Suprapubic skin (tissue), 4 donors: ENCODE data around the gene ROBO4. TPM values are rescaled to one million over a fixed set of nuclear protein-coding genes. Genes with fewer than 3 reads are reported as not detected.

ENCODE experiments used
- DNase-seq, 2 donors: peaks; one replicate each; pipeline ENCODE4 v3.0.0-alpha.2; 2019; ENCODE audit warnings: low spot score in 2 of 2
- H3K27ac ChIP-seq: fragments of 200-600 bp; sonication (generic); one replicate; pipeline ENCODE4 v1.5.1; 2019
- H3K27me3 ChIP-seq: fragments of 200-600 bp; sonication (generic); one replicate; pipeline ENCODE4 v1.5.1; 2019
- H3K36me3 ChIP-seq: fragments of 200-600 bp; sonication (generic); one replicate; pipeline ENCODE4 v1.5.1; 2019
- H3K4me1 ChIP-seq: fragments of 200-600 bp; sonication (generic); one replicate; pipeline ENCODE4 v1.5.1; 2019
- H3K4me3 ChIP-seq: fragments of 200-600 bp; sonication (generic); one replicate; pipeline ENCODE4 v1.5.1; 2019; ENCODE audit warnings: mild to moderate bottlenecking
- H3K9me3 ChIP-seq: fragments of 200-600 bp; sonication (generic); one replicate; pipeline ENCODE4 v1.5.1; 2019
- EP300 ChIP-seq: sonication (generic); formaldehyde crosslinking; IDR thresholded peaks from one replicate; pipeline ENCODE4 v1.6.1; 2017; ENCODE audit warnings: antibody characterized with exemption
- POLR2A ChIP-seq, 2 donors: fragments of 450-650 bp; IDR thresholded peaks; one replicate each; pipeline ENCODE4 v1.6.1; 2017; ENCODE audit warnings: antibody characterized with exemption in 2 of 2, mild to moderate bottlenecking in 2 of 2, moderate library complexity in 2 of 2
- POLR2AphosphoS5 ChIP-seq, 3 donors: sonication (generic); formaldehyde crosslinking; IDR thresholded peaks; one replicate each; pipeline ENCODE4 v1.6.1; 2017; ENCODE audit warnings: antibody characterized with exemption in 3 of 3
- WGBS: methylation state at CpG from one replicate; pipeline ENCODE4 v1.1.5; 2018; 5-methylcytosine and 5-hydroxymethylcytosine counted together
- total RNA-seq, 4 donors: library from RNA; depleted of rRNA; stranded (reverse); fragments of >200 nt; gene quantifications; one replicate each; pipeline ENCODE4 v1.1.0, GENCODE V29; 2016
- TF ChIP-seq, protein P1 (sequence below), 2 donors: fragments of 200-600 bp in 1 of 2; fragments of 450-650 bp in 1 of 2; sonication (generic) in 1 of 2; IDR thresholded peaks; one replicate each; pipeline ENCODE4 v1.5.1; 2016 to 2019; ENCODE audit warnings: antibody characterized with exemption in 2 of 2, mild to moderate bottlenecking in 1 of 2, moderate library complexity in 1 of 2

Gene ROBO4
- total RNA-seq, 4 donors from 2014 or later = 2.5 to 18.7 (median 9.6) TPM

- H3K36me3 ChIP-seq = no peaks in the 10 kb centered on the region
- no peak for DNase-seq
- no peak for TF ChIP-seq POLR2AphosphoS5 (IDR thresholded peaks at IDR 0.05)
- TF ChIP-seq, protein P1, sequence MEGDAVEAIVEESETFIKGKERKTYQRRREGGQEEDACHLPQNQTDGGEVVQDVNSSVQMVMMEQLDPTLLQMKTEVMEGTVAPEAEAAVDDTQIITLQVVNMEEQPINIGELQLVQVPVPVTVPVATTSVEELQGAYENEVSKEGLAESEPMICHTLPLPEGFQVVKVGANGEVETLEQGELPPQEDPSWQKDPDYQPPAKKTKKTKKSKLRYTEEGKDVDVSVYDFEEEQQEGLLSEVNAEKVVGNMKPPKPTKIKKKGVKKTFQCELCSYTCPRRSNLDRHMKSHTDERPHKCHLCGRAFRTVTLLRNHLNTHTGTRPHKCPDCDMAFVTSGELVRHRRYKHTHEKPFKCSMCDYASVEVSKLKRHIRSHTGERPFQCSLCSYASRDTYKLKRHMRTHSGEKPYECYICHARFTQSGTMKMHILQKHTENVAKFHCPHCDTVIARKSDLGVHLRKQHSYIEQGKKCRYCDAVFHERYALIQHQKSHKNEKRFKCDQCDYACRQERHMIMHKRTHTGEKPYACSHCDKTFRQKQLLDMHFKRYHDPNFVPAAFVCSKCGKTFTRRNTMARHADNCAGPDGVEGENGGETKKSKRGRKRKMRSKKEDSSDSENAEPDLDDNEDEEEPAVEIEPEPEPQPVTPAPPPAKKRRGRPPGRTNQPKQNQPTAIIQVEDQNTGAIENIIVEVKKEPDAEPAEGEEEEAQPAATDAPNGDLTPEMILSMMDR (IDR thresholded peaks at IDR 0.05) = no peak
- no peak for TF ChIP-seq POLR2A (IDR thresholded peaks at IDR 0.05)
- TF ChIP-seq EP300 = no peak
- H3K27me3 ChIP-seq = peaks cover 77% of the 10 kb centered on the region
- no peak overlapping the region for H3K4me3 ChIP-seq
- no peak overlapping the region for H3K27ac ChIP-seq
- 70% methylated on average over 1 of the region's 1 CpG for WGBS
- no peaks in the 10 kb centered on the region for H3K9me3 ChIP-seq
- H3K4me1 ChIP-seq = peaks cover 22% of the 10 kb centered on the region
These were observed 57.0 kb downstream of the ROBO4 start for GRCh38 chr11:124840666-124841065.

- H3K36me3 ChIP-seq = no peaks in the 10 kb centered on the region
- peaks cover 75% of the 10 kb centered on the region for H3K27me3 ChIP-seq
- no peaks in the 10 kb centered on the region for H3K9me3 ChIP-seq
- no peak overlapping the region for H3K27ac ChIP-seq
- H3K4me3 ChIP-seq = peak overlapping the region; percentile 43
- WGBS = 15% methylated on average over 18 of the region's 20 CpGs
- no peak for TF ChIP-seq POLR2A (IDR thresholded peaks at IDR 0.05)
- TF ChIP-seq EP300 = no peak
- no peak for TF ChIP-seq POLR2AphosphoS5 (IDR thresholded peaks at IDR 0.05)
- TF ChIP-seq, protein P1 (IDR thresholded peaks at IDR 0.05) = no peak
- peaks cover 22% of the 10 kb centered on the region for H3K4me1 ChIP-seq
- no peak for DNase-seq
These were observed 57.6 kb downstream of the ROBO4 start for GRCh38 chr11:124839972-124840621.

DNA sequence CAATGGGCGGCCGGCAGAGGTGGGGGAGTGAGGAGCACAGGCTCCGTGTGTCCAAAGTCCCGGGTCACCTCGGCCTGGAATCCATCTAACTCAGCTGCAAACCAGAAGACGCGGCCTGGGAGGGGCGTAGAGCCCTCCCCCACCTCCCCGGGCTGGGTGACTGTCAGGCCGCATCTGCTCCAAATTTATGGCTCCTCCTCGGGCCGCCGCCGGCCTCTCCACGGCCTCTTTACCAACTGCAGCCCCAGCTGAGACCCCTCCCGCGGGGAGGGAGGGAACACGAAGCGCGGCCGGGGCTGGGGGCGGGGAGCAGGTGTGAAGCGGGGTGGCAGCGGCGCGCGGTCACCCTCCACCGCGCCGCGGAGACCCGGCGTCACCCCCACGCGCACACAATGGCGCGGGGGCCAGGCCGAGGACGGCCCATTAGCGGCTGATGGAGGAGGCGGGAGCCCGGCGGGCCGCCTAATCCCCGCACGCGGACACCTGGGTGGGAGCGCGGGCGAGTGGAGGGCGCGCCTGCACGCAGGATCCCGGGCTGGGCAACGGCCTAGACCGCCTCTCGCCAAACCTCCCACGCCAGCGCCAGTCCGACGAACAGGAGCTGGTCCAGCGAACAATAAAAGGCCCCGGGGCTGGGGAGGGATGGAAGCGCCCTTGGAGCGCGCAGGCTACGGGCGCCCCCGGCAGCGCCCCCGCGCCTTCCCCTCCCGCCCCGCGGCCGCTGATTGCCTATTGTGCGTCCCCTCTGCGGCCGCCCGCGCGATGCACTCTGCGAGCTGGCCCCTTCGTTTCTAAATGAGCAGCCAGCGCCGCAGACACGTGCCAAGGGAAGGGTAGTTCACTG is 58.3 kb downstream of the ROBO4 start:
- no peak for TF ChIP-seq POLR2A (IDR thresholded peaks at IDR 0.05)
- TF ChIP-seq EP300 = no peak
- TF ChIP-seq, protein P1 (IDR thresholded peaks at IDR 0.05) = no peak
- no peak for TF ChIP-seq POLR2AphosphoS5 (IDR thresholded peaks at IDR 0.05)
- Histone ChIP-seq H3K27me3 (peaks cover 69% of the 10 kb centered on the region), H3K27ac (no peak overlapping the region), H3K9me3 (no peaks in the 10 kb centered on the region), H3K4me3 (peak overlapping the region; percentile 43), H3K4me1 (peaks cover 22% of the 10 kb centered on the region), H3K36me3 (no peaks in the 10 kb centered on the region)
- 25% methylated on average over 2 of the region's 87 CpGs for WGBS
- no peak for DNase-seq

GRCh38 chr11:124838805-124839127 is 58.9 kb downstream of the ROBO4 start:
- WGBS = 38% methylated on average over 5 of the region's 5 CpGs
- peaks cover 22% of the 10 kb centered on the region for H3K4me1 ChIP-seq

DNA sequence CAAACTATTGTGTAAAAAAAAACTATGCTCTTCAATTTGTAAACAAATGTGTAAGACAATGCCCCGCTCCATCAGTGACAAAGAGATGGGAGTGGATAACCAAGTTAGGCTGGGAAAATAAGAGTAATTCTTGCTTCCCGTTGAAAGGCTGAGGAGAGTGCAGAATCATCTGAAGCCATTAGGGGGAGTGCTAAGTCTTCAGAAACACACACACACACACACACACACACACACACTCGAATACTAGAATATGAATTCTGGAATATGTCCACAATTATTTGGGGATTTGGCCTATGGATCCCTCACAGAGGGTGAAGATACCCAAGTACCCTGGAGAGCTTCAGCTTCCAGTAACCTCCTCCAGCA is 60.2 kb downstream of the ROBO4 start:
- Histone ChIP-seq H3K4me3 (no peak overlapping the region), H3K4me1 (peaks cover 12% of the 10 kb centered on the region), H3K27me3 (peaks cover 59% of the 10 kb centered on the region), H3K36me3 (no peaks in the 10 kb centered on the region), H3K27ac (no peak overlapping the region), H3K9me3 (no peaks in the 10 kb centered on the region)
- no peak for DNase-seq
- 29% methylated on average over 3 of the region's 3 CpGs for WGBS
- TF ChIP-seq POLR2A (IDR thresholded peaks at IDR 0.05) (no peak), EP300 (no peak), POLR2AphosphoS5 (IDR thresholded peaks at IDR 0.05) (no peak)
- TF ChIP-seq, protein P1 (IDR thresholded peaks at IDR 0.05) = peak; percentile 7 to 11

More at GRCh38 chr11:124838805-124839127, 58.9 kb downstream of the ROBO4 start:
- Histone ChIP-seq H3K27ac (no peak overlapping the region), H3K9me3 (no peaks in the 10 kb centered on the region), H3K4me3 (peak overlapping the region; percentile 43), H3K36me3 (no peaks in the 10 kb centered on the region), H3K27me3 (peaks cover 66% of the 10 kb centered on the region)
- DNase-seq = no peak
- TF ChIP-seq, protein P1 (IDR thresholded peaks at IDR 0.05) = no peak
- TF ChIP-seq POLR2AphosphoS5 (IDR thresholded peaks at IDR 0.05) = no peak
- TF ChIP-seq EP300 = no peak
- TF ChIP-seq POLR2A (IDR thresholded peaks at IDR 0.05) = no peak
